K562 (cell line): ENCODE results near the gene MARK3. TPM values are rescaled to one million over a fixed set of nuclear protein-coding genes. Genes with fewer than 3 reads are reported as not detected.

Experiments
- FOXA3 ChIP-seq, 2 experiments: fragments of 450-650 bp in 1 of 2; sonication (generic) in 1 of 2; formaldehyde crosslinking; IDR thresholded peaks in 1 of 2; conservative IDR thresholded peaks in 1 of 2; 2 replicates each; pipeline versions ENCODE4 v1.4.0 to v1.8.0; 2020 to 2022; ENCODE audit warnings: mild to moderate bottlenecking in 2 of 2, missing genetic modification reagents in 1 of 2
- PTRF ChIP-seq: fragments of 450-650 bp; IDR thresholded peaks from 2 replicates; pipeline ENCODE4 v1.6.1; 2016; ENCODE audit warnings: mild to moderate bottlenecking, missing genetic modification characterization, missing compliant biosample characterization
- SMAD4 ChIP-seq: fragments of 250-450 bp; sonication (Bioruptor Pico); conservative IDR thresholded peaks from 2 replicates; pipeline ENCODE4 v1.8.0; 2021; ENCODE audit warnings: inconsistent platforms, mild to moderate bottlenecking, moderate library complexity
- ZNF121 ChIP-seq: sonication (generic); formaldehyde crosslinking; conservative IDR thresholded peaks from 2 replicates; pipeline ENCODE4 v1.8.0; 2022; ENCODE audit warnings: missing genetic modification reagents
- polyA plus RNA-seq, 8 experiments: library from polyadenylated mRNA; depleted of rRNA in 4 of 8; stranded (reverse) in 5 of 8; unstranded in 3 of 8; fragments of >200 nt; fragmentation: Nextera tagmentation in 2 of 8; fragmentation: Illumina TruSeq in 1 of 8; extraction: Ambion mirVana in 2 of 8; extraction: Trizol in 1 of 8; gene quantifications; 2 replicates each; pipeline versions ENCODE4 v1.2.1 to v1.2.3, GENCODE V29; 2011 to 2014; ENCODE audit warnings: inconsistent platforms in 1 of 8, missing spikeins in 1 of 8
- total RNA-seq, 7 experiments: library from RNA; depleted of rRNA in 6 of 7; stranded (reverse); fragments of >200 nt in 6 of 7; fragmentation: Illumina TruSeq in 2 of 7; extraction: Trizol in 2 of 7; gene quantifications; 2 replicates each; pipeline versions ENCODE4 v1.2.1 to v1.2.3, GENCODE V29; 2011 to 2021; ENCODE audit warnings: low replicate concordance in 1 of 7
- TF ChIP-seq, protein P1 (sequence below): sonication (generic); formaldehyde crosslinking; IDR thresholded peaks from 2 replicates; pipeline ENCODE4 v1.9.0; 2022; ENCODE audit warnings: mild to moderate bottlenecking, missing genetic modification reagents
- TF ChIP-seq, protein P2 (sequence below): fragments of 450-650 bp; conservative IDR thresholded peaks from 2 replicates; pipeline ENCODE4 v1.6.1; 2016; ENCODE audit warnings: missing genetic modification characterization, low read depth, mild to moderate bottlenecking, missing compliant biosample characterization, moderate library complexity

MARK3 gene
- total and polyA plus RNA-seq, 9 of the 15 experiments (the other 6 are each of a cell fraction or from before 2014, with no cell fraction given): 10.1 to 68.7 (median 56.3) TPM

DNA sequence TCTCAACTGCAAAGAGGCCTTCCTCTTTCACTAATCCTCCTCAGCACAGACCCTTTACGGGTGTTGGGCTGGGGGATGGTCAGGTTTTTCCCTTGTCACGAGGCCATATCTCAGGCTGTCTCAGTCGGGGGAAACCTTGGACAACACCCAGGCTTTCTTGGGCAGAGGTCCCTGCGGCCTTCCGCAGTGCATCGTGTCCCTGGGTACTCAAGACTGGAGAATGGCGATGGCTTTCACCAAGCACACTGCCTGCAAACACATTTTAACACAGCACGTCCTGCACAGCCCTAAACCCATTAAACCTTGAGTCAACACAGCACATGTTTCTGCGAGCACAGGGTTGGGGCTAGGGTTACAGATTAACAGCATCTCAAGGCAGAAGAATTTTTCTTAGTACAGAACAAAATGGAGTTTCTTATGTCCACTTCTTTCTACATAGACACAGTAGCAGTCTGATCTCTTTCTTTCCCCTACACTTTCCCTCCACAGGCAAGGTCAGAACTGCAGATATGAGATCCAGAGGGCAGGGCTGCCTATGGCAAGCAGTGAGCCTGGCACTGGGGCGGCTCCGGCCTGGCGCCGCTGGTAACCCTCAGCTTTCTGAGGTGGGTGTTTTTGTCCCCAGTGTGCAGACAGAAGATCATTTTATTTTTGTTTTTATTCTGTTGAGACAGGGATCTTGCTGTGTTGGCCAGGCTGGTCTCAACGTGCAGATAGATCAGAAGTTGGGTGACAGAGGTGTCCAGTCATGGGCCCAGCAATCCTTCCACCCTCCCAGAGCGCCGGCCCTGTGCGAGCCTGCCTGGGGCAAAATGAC, 140.4 kb downstream of the MARK3 start (continued):
- TF ChIP-seq, protein P1, sequence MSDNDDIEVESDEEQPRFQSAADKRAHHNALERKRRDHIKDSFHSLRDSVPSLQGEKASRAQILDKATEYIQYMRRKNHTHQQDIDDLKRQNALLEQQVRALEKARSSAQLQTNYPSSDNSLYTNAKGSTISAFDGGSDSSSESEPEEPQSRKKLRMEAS (CRISPR knock-in tag): peak; percentile 27; the same call in 1 of the 2 replicates
- TF ChIP-seq PTRF (tag): peak; percentile 65; the same call in 1 of the 2 replicates
- 0 out of 2 replicates have a peak, but pooled peaks have one; percentile 26 for TF ChIP-seq SMAD4 (CRISPR knock-in tag)
- TF ChIP-seq, protein P2, sequence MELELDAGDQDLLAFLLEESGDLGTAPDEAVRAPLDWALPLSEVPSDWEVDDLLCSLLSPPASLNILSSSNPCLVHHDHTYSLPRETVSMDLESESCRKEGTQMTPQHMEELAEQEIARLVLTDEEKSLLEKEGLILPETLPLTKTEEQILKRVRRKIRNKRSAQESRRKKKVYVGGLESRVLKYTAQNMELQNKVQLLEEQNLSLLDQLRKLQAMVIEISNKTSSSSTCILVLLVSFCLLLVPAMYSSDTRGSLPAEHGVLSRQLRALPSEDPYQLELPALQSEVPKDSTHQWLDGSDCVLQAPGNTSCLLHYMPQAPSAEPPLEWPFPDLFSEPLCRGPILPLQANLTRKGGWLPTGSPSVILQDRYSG: peak; percentile 64
- TF ChIP-seq FOXA3 (CRISPR knock-in tag; conservative IDR thresholded peaks at IDR 0.05 in 1 of 2, IDR thresholded peaks at IDR 0.05 in 1 of 2): peak in 1 of 2 experiments; percentile 56; a peak in 1 of 4 replicates
- TF ChIP-seq ZNF121: peak; percentile 87
